H9 (cell line): ENCODE measurements around the gene PITPNM3. TPM values are rescaled to one million over a fixed set of nuclear protein-coding genes. Genes with fewer than 3 reads are reported as not detected.

Experiments
- DNase-seq: peaks from one replicate; pipeline ENCODE4 v3.0.0-alpha.2; 2017
- H2AFZ ChIP-seq: one replicate; pipeline ENCODE4 v1.6.1; 2013; ENCODE audit warnings: mild to moderate bottlenecking, low read length, control low read depth, moderate library complexity
- H2AK5ac ChIP-seq: 2 replicates; pipeline ENCODE4 v1.6.1; 2013; ENCODE audit warnings: low read length, control low read depth, mixed read lengths; ENCODE audit not compliant: insufficient read length
- H2BK120ac ChIP-seq: one replicate; pipeline ENCODE4 v1.6.1; 2013; ENCODE audit warnings: low read depth, mild to moderate bottlenecking, low read length, control low read depth, inconsistent platforms; ENCODE audit not compliant: poor library complexity, severe bottlenecking
- H2BK12ac ChIP-seq: 2 replicates; pipeline ENCODE4 v1.6.1; 2013; ENCODE audit warnings: low read length, control low read depth, mixed read lengths, low read depth; ENCODE audit not compliant: insufficient read length
- H2BK15ac ChIP-seq: 2 replicates; pipeline ENCODE4 v1.6.1; 2013; ENCODE audit warnings: low read depth, low read length, control low read depth
- H2BK20ac ChIP-seq: one replicate; pipeline ENCODE4 v1.6.1; 2013; ENCODE audit warnings: low read depth, mild to moderate bottlenecking, low read length, control low read depth, inconsistent platforms; ENCODE audit not compliant: poor library complexity, severe bottlenecking
- H2BK5ac ChIP-seq: 2 replicates; pipeline ENCODE4 v1.6.1; 2013; ENCODE audit warnings: low read length, control low read depth, mixed read lengths; ENCODE audit not compliant: insufficient read length
- H3K14ac ChIP-seq: 2 replicates; pipeline ENCODE4 v1.6.1; 2013; ENCODE audit warnings: low read length, control low read depth; ENCODE audit not compliant: insufficient read depth
- H3K18ac ChIP-seq: 2 replicates; pipeline ENCODE4 v1.6.1; 2013; ENCODE audit warnings: low read depth, mild to moderate bottlenecking, mixed read lengths, low read length, control low read depth; ENCODE audit not compliant: insufficient read length
- H3K23ac ChIP-seq: 2 replicates; pipeline ENCODE4 v1.6.1; 2013; ENCODE audit warnings: low read length, control low read depth, mixed read lengths, low read depth; ENCODE audit not compliant: insufficient read length
- H3K23me2 ChIP-seq: 2 replicates; pipeline ENCODE4 v1.6.1; 2013; ENCODE audit warnings: low read depth, mild to moderate bottlenecking, mixed read lengths, low read length, control low read depth; ENCODE audit not compliant: insufficient read length, poor library complexity, severe bottlenecking
- H3K27ac ChIP-seq: 2 replicates; pipeline ENCODE4 v1.5.1; 2013; ENCODE audit warnings: low read length, control low read depth, mixed read lengths, low read depth; ENCODE audit not compliant: insufficient read length
- H3K27me3 ChIP-seq: 2 replicates; pipeline ENCODE4 v1.6.1; 2013; ENCODE audit warnings: low read length, control low read depth, inconsistent platforms; ENCODE audit not compliant: insufficient read depth
- H3K4ac ChIP-seq: 2 replicates; pipeline ENCODE4 v1.6.1; 2013; ENCODE audit warnings: low read depth, mild to moderate bottlenecking, control low read depth, inconsistent platforms, low read length, moderate library complexity
- H3K4me1 ChIP-seq: 2 replicates; pipeline ENCODE4 v1.6.1; 2013; ENCODE audit warnings: low read length, control low read depth, inconsistent platforms; ENCODE audit not compliant: insufficient read depth
- H3K4me2 ChIP-seq: 2 replicates; pipeline ENCODE4 v1.6.1; 2013; ENCODE audit warnings: low read length, control low read depth, mixed read lengths; ENCODE audit not compliant: insufficient read length, insufficient read depth
- H3K56ac ChIP-seq: 2 replicates; pipeline ENCODE4 v1.6.1; 2013; ENCODE audit warnings: low read depth, mild to moderate bottlenecking, mixed read lengths, low read length, control low read depth; ENCODE audit not compliant: insufficient read length
- H3K79me1 ChIP-seq: 2 replicates; pipeline ENCODE4 v1.6.1; 2013; ENCODE audit warnings: low read depth, mild to moderate bottlenecking, moderate library complexity, low read length, control low read depth, inconsistent platforms; ENCODE audit not compliant: insufficient read depth, poor library complexity, severe bottlenecking
- H3K79me2 ChIP-seq: 2 replicates; pipeline ENCODE4 v1.6.1; 2013; ENCODE audit warnings: low read length, control low read depth, inconsistent platforms; ENCODE audit not compliant: insufficient read depth
- H3K9ac ChIP-seq: 2 replicates; pipeline ENCODE4 v1.6.1; 2013; ENCODE audit warnings: low read length, control low read depth, mixed read lengths; ENCODE audit not compliant: insufficient read length; ENCODE audit errors: extremely low read depth
- H3K9me3 ChIP-seq: one replicate; pipeline ENCODE4 v1.6.1; 2013; ENCODE audit warnings: low read depth, low read length, inconsistent platforms; ENCODE audit not compliant: control insufficient read depth
- H3T11ph ChIP-seq: one replicate; pipeline ENCODE4 v1.6.1; 2013; ENCODE audit warnings: mild to moderate bottlenecking, low read length, control low read depth, inconsistent platforms
- H4K20me1 ChIP-seq: one replicate; pipeline ENCODE4 v1.6.1; 2013; ENCODE audit not compliant: control insufficient read depth, insufficient read length, insufficient read depth
- H4K5ac ChIP-seq: 2 replicates; pipeline ENCODE4 v1.6.1; 2013; ENCODE audit warnings: low read depth, mild to moderate bottlenecking, mixed read lengths, low read length, control low read depth; ENCODE audit not compliant: insufficient read length
- H4K8ac ChIP-seq: replicated peaks from 2 replicates; pipeline ENCODE4 v1.6.1; 2013; ENCODE audit warnings: low read length, control low read depth, mixed read lengths, low read depth; ENCODE audit not compliant: insufficient read length
- H4K91ac ChIP-seq: 2 replicates; pipeline ENCODE4 v1.6.1; 2013; ENCODE audit warnings: low read depth, mild to moderate bottlenecking, moderate library complexity, mixed read lengths, low read length, control low read depth; ENCODE audit not compliant: insufficient read length
- H3K27ac Mint-ChIP-seq, 3 experiments: 2 replicates in 2 of 3; 3 replicates in 1 of 3; pipeline ENCODE4 v1.8.0; 2020 to 2021; ENCODE audit warnings: mixed read lengths in 3 of 3, mild to moderate bottlenecking in 1 of 3, moderate library complexity in 1 of 3
- H3K27me3 Mint-ChIP-seq: 2 replicates; pipeline ENCODE4 v1.8.0; 2021; ENCODE audit warnings: low read depth, mild to moderate bottlenecking, moderate library complexity, mixed read lengths
- H3K36me3 Mint-ChIP-seq, 3 experiments: 2 replicates in 2 of 3; 3 replicates in 1 of 3; pipeline ENCODE4 v1.8.0; 2020 to 2021; ENCODE audit warnings: low read depth in 3 of 3, mixed read lengths in 3 of 3; ENCODE audit not compliant: insufficient read depth in 1 of 3
- H3K4me1 Mint-ChIP-seq, 2 experiments: 2 replicates each; pipeline ENCODE4 v1.8.0; 2020; ENCODE audit warnings: mixed read lengths in 2 of 2
- H3K4me3 Mint-ChIP-seq, 2 experiments: 2 replicates in 1 of 2; 3 replicates in 1 of 2; pipeline ENCODE4 v1.8.0; 2020 to 2021; ENCODE audit warnings: mild to moderate bottlenecking in 2 of 2, mixed read lengths in 2 of 2, moderate library complexity in 1 of 2
- H3K9me3 Mint-ChIP-seq, 2 experiments: 2 replicates in 1 of 2; 3 replicates in 1 of 2; pipeline ENCODE4 v1.8.0; 2020; ENCODE audit warnings: mild to moderate bottlenecking in 2 of 2, mixed read lengths in 2 of 2, moderate library complexity in 1 of 2
- WGBS: extraction: QIAGEN DNeasy Blood & Tissue Kit; methylation state at CpG from one replicate; pipeline ENCODE4 v1.1.7; 2013; ENCODE audit warnings: missing lambda C conversion rate, low lambda C conversion rate, mixed read lengths; ENCODE audit not compliant: insufficient read length; ENCODE audit errors: extremely low coverage; 5-methylcytosine and 5-hydroxymethylcytosine counted together
- total RNA-seq: library from RNA; stranded (reverse); gene quantifications from 2 replicates; pipeline ENCODE4 v1.2.1, GENCODE V29; 2021
- TF ChIP-seq, protein P1 (sequence below): fragments of 200-600 bp; sonication (generic); conservative IDR thresholded peaks from 3 replicates; pipeline ENCODE4 v1.8.0; 2021; ENCODE audit warnings: antibody characterized with exemption, mild to moderate bottlenecking

PITPNM3 gene
- total RNA-seq, 1 experiment from 2014 or later = 3.4 TPM

DNA sequence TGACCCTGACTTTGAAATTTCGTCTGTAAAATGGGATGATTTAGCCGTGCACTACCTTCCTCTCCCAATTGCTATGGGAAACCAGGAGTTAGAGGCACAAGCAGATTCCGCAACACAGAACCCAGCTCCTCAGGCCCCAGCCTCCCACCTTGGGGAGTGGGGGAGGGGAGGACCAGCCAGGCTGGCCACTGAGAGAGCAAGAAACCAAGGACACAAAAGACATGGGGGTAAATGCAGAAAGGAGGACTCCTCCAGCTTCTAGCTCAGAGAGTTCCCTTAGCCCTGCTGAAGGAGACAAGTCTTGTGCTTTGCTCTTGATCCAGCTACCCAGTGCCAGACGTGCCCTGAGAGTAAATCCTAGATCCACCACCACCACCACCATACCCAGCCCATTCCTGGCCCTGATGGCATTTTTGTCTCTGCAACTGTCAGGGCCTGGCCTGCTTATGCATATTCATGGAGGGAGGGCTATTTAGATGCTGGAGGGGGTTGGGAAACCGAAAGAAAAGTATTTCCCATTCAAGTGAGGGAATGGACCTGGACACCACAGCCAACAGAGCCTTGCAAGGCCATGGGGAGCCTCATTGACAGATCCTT, 25.9 kb downstream of the PITPNM3 start:
- WGBS = no CpG with 5 or more reads among the region's 5 CpGs
- H3K9ac ChIP-seq = no peak overlapping the region
- no peaks in the 10 kb centered on the region for H3K79me2 ChIP-seq
- H3K14ac ChIP-seq = 0 out of 2 replicates have a peak overlapping the region, but pooled peaks have one; percentile 10
- Mint-ChIP-seq H3K27me3 (no peaks in the 10 kb centered on the region; the same call in 1 of the 2 replicates), H3K9me3 (no peaks in the 10 kb centered on the region), H3K4me1 (peaks cover 17 to 35% of the 10 kb centered on the region in 2 experiments), H3K36me3 (no peaks in the 10 kb centered on the region), H3K27ac (no peak overlapping the region; a peak in 1 of 7 replicates), H3K4me3 (no peak overlapping the region; a peak in 1 of 5 replicates)
- peaks cover 2% of the 10 kb centered on the region for H4K20me1 ChIP-seq
- H3K4ac ChIP-seq = no peak overlapping the region
- no peak overlapping the region for H3T11ph ChIP-seq
- H3K23ac ChIP-seq = no peak overlapping the region
- H4K91ac ChIP-seq = no peak overlapping the region
- no peaks in the 10 kb centered on the region for H3K27me3 ChIP-seq
- no peak overlapping the region for H2AK5ac ChIP-seq
- H4K5ac ChIP-seq = no peak overlapping the region
- DNase-seq = peak; percentile 48
- H3K56ac ChIP-seq = no peak overlapping the region
- H3K4me2 ChIP-seq = peak overlapping the region; percentile 33
- H2BK12ac ChIP-seq = no peak overlapping the region
- H3K79me1 ChIP-seq = no peaks in the 10 kb centered on the region
- H3K27ac ChIP-seq = no peak overlapping the region
- no peak overlapping the region for H3K18ac ChIP-seq
- no peak overlapping the region for H2AFZ ChIP-seq
- H3K4me1 ChIP-seq = peaks cover 5% of the 10 kb centered on the region; the same call in 1 of the 2 replicates
- TF ChIP-seq, protein P1, sequence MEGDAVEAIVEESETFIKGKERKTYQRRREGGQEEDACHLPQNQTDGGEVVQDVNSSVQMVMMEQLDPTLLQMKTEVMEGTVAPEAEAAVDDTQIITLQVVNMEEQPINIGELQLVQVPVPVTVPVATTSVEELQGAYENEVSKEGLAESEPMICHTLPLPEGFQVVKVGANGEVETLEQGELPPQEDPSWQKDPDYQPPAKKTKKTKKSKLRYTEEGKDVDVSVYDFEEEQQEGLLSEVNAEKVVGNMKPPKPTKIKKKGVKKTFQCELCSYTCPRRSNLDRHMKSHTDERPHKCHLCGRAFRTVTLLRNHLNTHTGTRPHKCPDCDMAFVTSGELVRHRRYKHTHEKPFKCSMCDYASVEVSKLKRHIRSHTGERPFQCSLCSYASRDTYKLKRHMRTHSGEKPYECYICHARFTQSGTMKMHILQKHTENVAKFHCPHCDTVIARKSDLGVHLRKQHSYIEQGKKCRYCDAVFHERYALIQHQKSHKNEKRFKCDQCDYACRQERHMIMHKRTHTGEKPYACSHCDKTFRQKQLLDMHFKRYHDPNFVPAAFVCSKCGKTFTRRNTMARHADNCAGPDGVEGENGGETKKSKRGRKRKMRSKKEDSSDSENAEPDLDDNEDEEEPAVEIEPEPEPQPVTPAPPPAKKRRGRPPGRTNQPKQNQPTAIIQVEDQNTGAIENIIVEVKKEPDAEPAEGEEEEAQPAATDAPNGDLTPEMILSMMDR = no peak
- H2BK20ac ChIP-seq = no peak overlapping the region
- no peak overlapping the region for H2BK5ac ChIP-seq
- H2BK120ac ChIP-seq = no peak overlapping the region
- no peak overlapping the region for H4K8ac ChIP-seq
- no peak overlapping the region for H2BK15ac ChIP-seq
- no peaks in the 10 kb centered on the region for H3K23me2 ChIP-seq
- H3K9me3 ChIP-seq = no peaks in the 10 kb centered on the region
